ENCODE measurements around the gene PER3.
A peak's percentile ranks its signal among the peaks of the same experiment; 100 is the strongest.

The PER3 gene

GRCh38 chr1:7783826-7784491 is at the start of gene PER3:
Gene PER3 (plus strand): TSS chr1:7784291. CDS start chr1:7784878, 587 bp downstream.
- DNase-seq (ENCODE audit: low read depth) = peak; percentile 63

- DNase-seq (ENCODE audit: low read depth) = no peak
Observed at GRCh38 chr1:7738044-7738443, 46.0 kb upstream of the PER3 start.

- DNase-seq (ENCODE audit: low read depth) = no peak
Observed at GRCh38 chr1:7743346-7743745, 40.7 kb upstream of the PER3 start.

- no peak for DNase-seq (ENCODE audit: low read depth)
Observed at GRCh38 chr1:7744882-7745281, 39.2 kb upstream of the PER3 start.

- DNase-seq (ENCODE audit: low read depth) = no peak
Observed at GRCh38 chr1:7745783-7746182, 38.3 kb upstream of the PER3 start.

- no peak for DNase-seq (ENCODE audit: low read depth)
Observed at GRCh38 chr1:7747605-7748004, 36.5 kb upstream of the PER3 start.

GRCh38 chr1:7749126-7749525 is 35.0 kb upstream of the PER3 start:
- DNase-seq (ENCODE audit: low read depth) = no peak

- DNase-seq (ENCODE audit: low read depth) = no peak
Observed at GRCh38 chr1:7751174-7751573, 32.9 kb upstream of the PER3 start.

- peak; percentile 30 for DNase-seq (ENCODE audit: low read depth)
Observed at GRCh38 chr1:7752512-7753417, 31.3 kb upstream of the PER3 start.

- no peak for DNase-seq (ENCODE audit: low read depth)
Observed at GRCh38 chr1:7753641-7754040, 30.4 kb upstream of the PER3 start.

- DNase-seq (ENCODE audit: low read depth) = no peak
Observed at GRCh38 chr1:7754234-7754633, 29.9 kb upstream of the PER3 start.

- no peak for DNase-seq (ENCODE audit: low read depth)
Observed at GRCh38 chr1:7755448-7755847, 28.6 kb upstream of the PER3 start.

- DNase-seq (ENCODE audit: low read depth) = no peak
Observed at GRCh38 chr1:7760245-7760644, 23.8 kb upstream of the PER3 start.

GRCh38 chr1:7761103-7761502 is 23.0 kb upstream of the PER3 start:
- DNase-seq (ENCODE audit: low read depth) = no peak

GRCh38 chr1:7767176-7767575 is 16.9 kb upstream of the PER3 start:
- DNase-seq (ENCODE audit: low read depth) = no peak

GRCh38 chr1:7768583-7768982 is 15.5 kb upstream of the PER3 start:
- no peak for DNase-seq (ENCODE audit: low read depth)

GRCh38 chr1:7769673-7770412 is 14.2 kb upstream of the PER3 start:
- no peak for DNase-seq (ENCODE audit: low read depth)

- no peak for DNase-seq (ENCODE audit: low read depth)
Observed at GRCh38 chr1:7770669-7770996, 13.5 kb upstream of the PER3 start.

GRCh38 chr1:7770997-7771822 is 12.9 kb upstream of the PER3 start, which contains the start of gene VAMP3:
Gene VAMP3 (plus strand): TSS chr1:7771296. CDS start chr1:7771384, 88 bp downstream.
- peak; percentile 11 for DNase-seq (ENCODE audit: low read depth)

- DNase-seq (ENCODE audit: low read depth) = no peak
Observed at GRCh38 chr1:7771823-7772299, 12.2 kb upstream of the PER3 start.

GRCh38 chr1:7777591-7777990 is 6.5 kb upstream of the PER3 start:
- DNase-seq (ENCODE audit: low read depth) = no peak

All from non-pigmented ciliary epithelial cell (primary cell).